HG02840 (cell line): ENCODE results near the gene EPRS1.
"Not testable (repeated sequence)": the region's sequence is repeated elsewhere in the genome, so short reads cannot be mapped to it uniquely, and the experiment has no call there.

Source experiments
- ATAC-seq: cut with Tn5 transposase; IDR thresholded peaks from one replicate; pipeline ENCODE4 v1.9.1; 2021; ENCODE audit warnings: mild to moderate bottlenecking, moderate library complexity, moderate number of reproducible peaks; ENCODE audit not compliant: unreplicated experiment, low FRiP score

Gene EPRS1

DNA sequence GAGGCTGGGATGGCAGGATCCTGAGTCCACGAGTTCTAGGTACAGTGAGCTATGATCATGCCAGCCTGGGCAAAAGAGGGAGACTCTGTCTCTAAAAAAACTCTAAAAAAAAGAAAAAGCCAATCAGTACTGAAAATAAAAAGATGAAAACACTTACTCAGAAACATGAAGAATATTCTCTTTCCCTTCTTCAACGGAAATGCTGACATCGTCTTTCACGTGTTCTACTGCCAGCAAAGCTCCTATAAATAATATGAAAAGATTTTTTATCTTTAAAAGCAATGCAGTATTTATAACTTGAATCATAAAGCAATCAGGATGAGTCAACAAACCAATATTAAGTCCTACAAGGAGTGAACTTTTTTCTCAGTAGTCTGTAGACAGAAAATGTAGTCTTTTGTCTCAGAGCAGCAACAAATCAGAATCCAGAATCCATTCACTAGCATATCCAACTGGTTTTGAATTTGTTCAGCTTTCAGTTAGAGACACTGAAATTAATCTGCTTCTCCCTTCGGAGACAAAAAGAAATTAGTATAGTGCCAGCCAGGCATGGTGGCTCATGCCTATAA lies 6.2 kb downstream of the EPRS1 start:
- ATAC-seq, result no peak

DNA sequence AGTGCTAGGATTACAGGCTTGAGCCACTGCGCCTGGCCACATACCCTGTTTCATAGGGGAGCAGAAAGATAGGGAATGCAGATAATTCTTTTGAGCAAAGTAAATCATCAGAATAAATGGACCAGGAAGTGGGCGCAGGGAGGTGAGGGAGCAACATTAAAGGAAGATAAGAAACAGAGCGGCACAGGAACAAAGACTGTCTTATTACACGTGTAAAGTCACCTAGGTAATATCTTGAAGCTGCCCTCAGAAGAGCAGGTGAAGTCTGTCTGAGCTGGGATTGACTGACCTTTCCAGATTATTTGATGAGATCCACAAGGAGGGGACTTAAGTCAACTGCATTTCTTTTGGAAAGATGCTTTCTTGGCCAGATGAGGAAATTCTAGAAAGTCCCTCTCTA lies 7.7 kb downstream of the EPRS1 start:
- ATAC-seq, result no peak

DNA sequence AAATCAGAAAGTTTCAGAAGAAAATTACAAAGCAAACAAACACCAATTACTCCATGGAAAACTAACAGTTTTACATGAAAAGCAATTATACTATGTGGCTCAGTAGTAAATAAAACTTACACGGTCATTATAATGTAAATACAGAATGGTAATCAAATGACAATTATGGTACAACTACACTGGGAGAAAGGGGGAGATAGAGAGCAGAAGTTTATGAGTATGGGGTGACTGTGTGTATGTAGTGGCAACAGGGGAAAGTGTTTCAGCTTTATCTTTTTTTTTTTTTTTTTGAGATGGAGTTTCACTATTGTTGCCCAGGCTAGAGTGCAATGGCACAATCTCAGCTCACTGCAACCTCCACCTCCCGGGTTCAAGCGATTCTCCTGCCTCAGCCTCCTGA lies 8.5 kb downstream of the EPRS1 start:
- ATAC-seq, result not testable (repeated sequence)

DNA sequence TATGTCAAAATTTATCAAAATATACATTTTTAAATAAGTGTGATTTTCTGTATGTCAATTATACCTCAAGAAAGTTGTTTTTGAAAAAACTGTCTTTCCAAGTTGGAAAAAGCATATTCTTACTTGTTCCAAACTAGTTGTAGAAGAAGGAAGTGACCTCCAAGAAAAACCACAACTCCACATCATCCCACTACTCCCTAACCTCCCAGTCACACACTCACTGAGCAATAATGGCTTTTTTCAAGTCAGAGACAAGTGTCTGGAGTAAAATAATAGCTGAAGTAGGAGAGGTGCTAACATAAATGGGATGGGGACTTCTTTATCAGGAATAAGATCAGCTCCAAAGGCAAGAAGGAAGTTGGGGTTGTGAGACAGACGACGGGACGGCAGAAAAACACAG lies 13.4 kb downstream of the EPRS1 start:
- ATAC-seq, result no peak

DNA sequence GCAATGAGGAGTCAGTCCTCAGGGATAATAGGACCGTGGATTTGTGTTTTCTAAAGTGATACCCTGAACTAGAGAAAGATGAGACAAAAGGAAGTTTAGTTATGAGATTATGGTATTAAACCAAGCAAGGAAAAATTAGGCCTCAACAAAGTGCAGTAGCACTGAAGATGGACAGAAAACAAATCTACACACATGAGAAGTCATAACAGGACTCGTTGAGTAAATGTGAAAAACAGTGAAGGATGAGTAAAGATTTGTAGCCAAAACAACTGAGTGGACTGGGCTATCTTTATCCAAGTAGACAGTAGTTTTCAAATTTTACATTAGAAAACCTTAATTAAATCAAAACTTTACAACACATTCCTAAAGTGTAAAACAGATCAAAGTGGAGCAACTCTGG lies 15.0 kb downstream of the EPRS1 start:
- ATAC-seq, result no peak

DNA sequence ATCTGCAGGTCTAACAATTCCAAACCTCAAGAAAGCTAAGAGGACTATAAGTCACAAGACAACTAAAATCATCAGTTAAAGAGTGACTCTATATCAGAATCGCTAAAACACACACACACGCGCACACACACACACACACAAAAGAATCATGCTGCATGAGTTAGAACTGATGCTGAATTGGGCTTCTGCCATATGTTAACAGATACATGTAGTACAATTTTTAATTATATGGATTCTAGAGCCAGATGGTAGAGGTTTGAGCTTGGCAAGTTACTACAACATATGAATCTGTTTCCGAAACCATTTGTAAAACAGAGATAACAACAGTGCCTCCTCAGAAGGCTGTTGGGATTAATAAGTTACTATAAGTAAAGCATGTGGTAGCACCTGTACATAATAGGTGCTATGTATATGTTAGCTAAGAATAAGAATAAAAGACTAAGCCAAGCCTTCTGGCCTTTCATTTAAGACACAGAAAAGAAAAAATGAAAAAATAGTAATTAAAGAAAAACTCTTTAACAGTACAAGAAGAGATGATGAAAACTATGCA lies 17.9 kb downstream of the EPRS1 start:
- ATAC-seq, result peak; percentile 93

DNA sequence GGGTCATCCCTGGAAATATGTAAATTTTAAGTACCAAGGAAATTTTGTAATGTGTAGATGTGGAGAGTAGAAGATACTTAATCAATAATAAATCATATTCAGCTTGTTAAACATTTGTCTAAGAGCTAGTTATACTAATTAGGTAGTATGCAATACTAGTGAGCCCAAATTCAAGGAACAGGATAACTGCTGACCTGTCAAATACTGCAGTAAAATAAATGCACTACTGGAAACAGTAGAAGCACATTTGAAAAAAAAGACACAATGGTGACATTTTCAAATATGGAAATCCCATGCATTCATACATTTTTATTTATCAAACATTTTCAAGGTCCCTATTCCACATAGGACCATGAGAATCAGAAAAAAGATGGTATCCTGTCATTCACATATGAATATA lies 27.2 kb downstream of the EPRS1 start:
- no peak for ATAC-seq

DNA sequence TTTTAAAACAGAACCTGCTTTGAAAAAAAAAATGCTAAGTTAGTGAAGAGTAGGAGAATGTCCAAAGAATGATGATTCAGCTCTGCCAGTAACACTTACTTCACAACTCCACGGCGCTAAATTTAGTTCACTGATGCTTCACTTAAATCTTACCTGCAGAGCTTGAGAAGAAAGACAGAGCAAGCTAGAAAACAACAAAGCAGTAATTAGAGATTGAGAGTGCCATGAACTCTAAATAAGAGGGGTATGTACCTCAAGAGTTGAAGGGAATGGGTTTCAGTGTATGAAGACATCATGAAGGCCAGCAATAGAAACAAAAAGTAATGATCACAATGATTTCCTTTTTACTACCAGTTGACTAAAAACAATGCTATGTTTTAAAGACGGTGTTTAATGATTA lies 32.8 kb downstream of the EPRS1 start:
- ATAC-seq, result peak; percentile 76

DNA sequence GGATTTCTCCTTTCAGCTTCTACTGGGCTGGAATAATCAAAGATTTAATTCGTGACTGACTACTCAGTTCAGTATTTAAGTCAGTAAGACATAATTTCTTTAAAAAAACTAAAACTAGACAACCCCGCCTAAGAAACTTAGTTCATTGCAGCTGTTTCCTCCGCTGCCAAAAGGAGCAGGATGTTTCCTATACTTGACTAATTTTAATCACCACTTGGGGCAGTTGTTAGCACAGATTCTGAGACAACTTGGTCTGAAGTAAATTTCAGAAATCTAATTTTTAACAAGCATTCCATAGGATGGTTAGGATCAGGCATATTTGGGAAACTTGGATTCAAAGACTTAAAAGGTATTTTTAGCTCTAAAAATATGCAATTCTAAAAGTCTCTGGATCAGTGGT lies 34.0 kb downstream of the EPRS1 start:
- ATAC-seq, result no peak

DNA sequence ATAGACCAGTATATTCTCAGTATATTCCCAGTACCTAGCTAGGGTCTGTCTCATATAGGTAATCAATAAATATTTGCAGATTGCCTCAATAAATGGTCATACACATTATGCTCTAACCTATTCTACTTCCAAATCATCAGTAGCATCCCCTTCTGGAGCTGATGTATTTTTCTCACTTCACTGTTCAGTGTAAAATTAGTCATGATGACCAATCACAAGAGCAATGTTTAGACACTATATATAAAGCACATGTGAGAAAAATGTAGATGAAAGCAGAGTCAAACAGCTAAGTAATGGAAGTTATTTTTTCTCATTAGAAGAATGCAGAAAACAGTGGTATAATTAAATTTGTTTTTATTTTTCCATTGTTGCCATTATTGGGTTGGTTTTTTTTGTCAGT lies 34.7 kb downstream of the EPRS1 start:
- ATAC-seq, result no peak

DNA sequence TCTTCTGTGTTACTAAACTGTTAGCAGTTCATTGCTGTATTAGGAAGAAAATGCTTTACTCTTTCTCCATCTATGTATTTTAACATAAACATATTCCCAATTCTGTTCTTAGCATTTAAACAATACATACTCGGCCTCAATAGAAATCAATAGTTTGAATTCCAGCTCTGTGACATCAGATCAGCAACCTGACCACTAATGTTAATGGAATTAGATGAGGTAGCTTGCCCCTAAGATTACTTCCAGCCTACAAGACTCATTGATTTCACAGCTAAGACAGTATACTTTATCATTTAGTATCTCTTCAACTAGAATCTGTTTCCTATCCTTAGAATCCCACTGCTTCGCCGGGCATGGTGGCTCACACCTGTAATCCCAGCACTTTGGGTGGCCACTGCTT lies 38.9 kb downstream of the EPRS1 start:
- no peak for ATAC-seq

DNA sequence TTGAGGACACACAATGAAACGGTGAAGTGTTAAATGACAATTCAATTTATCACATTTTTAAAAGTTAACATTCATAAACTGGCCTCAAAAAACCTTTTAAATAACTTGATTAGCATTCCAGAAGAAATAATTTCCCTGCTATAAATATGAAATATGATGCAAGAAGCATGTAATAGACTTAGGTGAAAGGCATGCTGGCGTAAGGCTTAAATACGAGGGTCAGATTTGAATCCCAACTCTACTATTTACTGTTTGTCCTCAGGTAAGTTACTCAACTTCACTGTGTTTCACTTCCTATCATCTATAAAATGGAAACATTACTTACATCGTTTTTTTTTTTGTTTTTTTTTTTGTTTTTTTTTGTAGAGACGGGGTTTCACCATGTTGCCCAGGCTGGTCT lies 40.8 kb downstream of the EPRS1 start:
- no peak for ATAC-seq

DNA sequence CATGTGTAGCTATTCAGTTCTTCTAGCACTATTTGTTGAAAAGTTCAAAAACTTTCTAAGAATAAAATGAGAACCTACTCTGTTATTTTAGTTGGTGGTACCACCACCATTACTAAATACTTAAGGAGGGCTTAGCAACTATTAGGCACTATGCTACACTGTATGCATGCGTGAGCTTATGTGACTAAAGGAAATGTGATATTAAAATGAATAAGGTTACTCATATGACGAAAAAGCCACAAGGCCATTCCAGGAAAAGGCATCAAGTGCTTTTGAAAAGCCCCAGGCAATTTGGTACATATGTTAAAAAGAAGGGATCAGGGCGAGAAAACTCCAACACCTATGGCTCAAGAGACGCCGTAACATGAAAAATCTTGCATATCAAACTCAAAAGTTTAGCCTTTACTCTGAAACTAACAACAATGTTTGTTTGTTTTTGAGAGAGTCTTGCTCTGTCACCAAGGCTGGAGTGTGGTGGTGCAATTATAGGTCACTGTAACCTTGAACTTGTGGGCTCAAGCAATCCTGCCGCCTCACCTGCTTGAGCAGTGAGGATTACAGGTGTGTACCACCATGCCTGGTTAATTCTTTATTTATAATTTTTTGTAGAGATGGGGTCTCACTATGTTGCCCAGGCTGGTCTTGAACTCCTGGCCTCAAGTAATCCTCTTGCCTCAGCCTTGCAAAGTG lies 42.5 kb downstream of the EPRS1 start:
- no peak for ATAC-seq

DNA sequence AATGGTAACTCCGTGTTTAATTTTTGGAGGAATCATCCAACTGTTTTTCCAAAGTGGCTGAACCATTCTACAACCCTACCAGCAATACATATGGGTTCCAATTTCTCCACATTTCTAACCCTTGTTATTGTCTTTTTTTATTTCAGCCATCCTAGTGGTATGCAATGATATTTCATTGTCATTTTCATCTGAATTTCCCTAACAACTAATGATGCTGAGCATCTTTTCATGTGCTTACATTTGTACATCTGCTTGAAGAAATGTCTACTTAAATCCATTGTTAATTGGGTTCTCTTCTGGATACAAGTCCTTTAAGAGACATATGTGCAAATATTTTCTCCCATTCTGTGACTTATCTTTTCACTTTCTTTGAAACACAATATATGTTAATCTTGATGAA lies 43.3 kb downstream of the EPRS1 start:
- ATAC-seq, result no peak

DNA sequence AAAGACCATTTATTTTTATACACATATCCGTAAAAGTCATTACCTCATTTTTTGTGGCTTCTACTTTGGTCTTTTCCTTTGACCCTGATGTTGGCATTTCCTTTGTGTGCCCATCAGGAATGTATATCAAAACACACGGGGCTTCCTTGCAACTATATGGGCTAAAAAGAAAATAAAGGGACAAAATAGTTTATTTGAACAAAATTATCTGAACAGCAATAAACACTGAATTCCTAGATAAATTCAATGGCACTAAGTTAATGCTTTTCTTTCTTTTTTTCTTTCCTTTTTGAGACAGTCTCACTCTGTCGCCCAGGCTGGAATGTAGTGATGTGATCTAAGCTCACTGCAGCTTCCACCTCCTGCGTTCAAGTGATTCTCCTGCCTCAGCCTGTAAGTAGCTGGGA lies 45.2 kb downstream of the EPRS1 start:
- no peak for ATAC-seq

DNA sequence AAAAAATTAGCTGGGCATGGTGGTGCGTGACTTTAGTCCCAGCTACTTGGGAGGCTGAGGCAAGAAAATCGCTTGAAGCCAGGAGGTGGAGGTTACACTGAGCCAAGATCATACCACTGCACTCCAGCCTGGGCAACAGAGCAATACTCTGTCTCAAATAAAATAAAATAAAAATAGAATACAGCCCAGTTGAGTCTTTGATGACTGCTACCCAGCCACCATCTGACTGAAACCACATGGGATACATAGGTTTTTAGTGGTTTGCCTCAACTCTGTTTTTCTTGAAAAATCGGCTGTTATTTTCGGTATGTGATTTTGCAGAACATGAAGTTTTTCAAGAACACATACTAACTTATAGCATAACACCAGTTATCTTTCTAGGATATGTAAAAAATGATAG lies 46.5 kb downstream of the EPRS1 start:
- no peak for ATAC-seq
